ENCODE measurements around the gene PCDHB4.
"Not testable (repeated sequence)": the region's sequence is repeated elsewhere in the genome, so short reads cannot be mapped to it uniquely, and the experiment has no call there.

The PCDHB4 gene

GRCh38 chr5:141121563-141121962, at the start of gene PCDHB4:
TSS of gene PCDHB4 (plus strand) at chr5:141121818. CDS start at chr5:141121999, 181 bp downstream.
- TF ChIP-seq, protein P1, sequence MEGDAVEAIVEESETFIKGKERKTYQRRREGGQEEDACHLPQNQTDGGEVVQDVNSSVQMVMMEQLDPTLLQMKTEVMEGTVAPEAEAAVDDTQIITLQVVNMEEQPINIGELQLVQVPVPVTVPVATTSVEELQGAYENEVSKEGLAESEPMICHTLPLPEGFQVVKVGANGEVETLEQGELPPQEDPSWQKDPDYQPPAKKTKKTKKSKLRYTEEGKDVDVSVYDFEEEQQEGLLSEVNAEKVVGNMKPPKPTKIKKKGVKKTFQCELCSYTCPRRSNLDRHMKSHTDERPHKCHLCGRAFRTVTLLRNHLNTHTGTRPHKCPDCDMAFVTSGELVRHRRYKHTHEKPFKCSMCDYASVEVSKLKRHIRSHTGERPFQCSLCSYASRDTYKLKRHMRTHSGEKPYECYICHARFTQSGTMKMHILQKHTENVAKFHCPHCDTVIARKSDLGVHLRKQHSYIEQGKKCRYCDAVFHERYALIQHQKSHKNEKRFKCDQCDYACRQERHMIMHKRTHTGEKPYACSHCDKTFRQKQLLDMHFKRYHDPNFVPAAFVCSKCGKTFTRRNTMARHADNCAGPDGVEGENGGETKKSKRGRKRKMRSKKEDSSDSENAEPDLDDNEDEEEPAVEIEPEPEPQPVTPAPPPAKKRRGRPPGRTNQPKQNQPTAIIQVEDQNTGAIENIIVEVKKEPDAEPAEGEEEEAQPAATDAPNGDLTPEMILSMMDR (conservative IDR thresholded peaks at IDR 0.05; ENCODE audit: low read depth, low read length): no peak
- no peak for DNase-seq (ENCODE audit: low read depth)
- no peak within 1 kb of the TSS for H3K4me3 ChIP-seq (ENCODE audit: low read length)

GRCh38 chr5:141077826-141078225, 43.8 kb upstream of the PCDHB4 start:
- TF ChIP-seq, protein P1 (conservative IDR thresholded peaks at IDR 0.05; ENCODE audit: low read depth, low read length): no peak
- DNase-seq (ENCODE audit: low read depth): no peak
- no peak overlapping the region for H3K4me3 ChIP-seq (ENCODE audit: low read length)

- H3K4me3 ChIP-seq (ENCODE audit: low read length): no peak overlapping the region
- TF ChIP-seq, protein P1 (conservative IDR thresholded peaks at IDR 0.05; ENCODE audit: low read depth, low read length): no peak
- DNase-seq (ENCODE audit: low read depth): no peak
Observed at GRCh38 chr5:141082228-141082627, 39.4 kb upstream of the PCDHB4 start.

DNA sequence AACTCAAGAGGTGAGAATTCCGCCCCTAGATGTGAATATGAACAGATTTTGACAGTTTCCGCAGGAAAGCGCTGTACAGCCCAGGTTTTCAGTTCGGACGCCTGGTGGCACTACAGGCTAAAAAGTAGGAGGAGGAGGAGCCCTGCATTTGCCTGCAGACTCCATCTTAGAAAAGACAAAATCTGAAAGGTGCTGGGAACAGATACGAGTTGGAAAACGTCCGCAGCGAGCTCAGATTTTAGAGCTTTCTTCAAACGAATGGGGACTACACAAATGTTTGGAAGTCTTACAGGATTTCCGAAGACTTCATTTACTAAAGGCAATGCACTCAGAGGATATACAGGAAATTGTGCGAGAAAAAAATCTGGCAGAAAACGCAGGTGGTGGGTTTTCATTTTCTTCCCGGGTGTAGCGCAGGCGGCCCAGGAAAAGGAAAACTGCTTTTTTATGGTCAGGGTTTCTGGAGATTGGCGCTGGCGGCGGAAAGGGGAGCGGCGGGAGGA, 37.1 kb upstream of the PCDHB4 start:
- H3K4me3 ChIP-seq (ENCODE audit: low read length): peak overlapping the region; percentile 21
- TF ChIP-seq, protein P1 (conservative IDR thresholded peaks at IDR 0.05; ENCODE audit: low read depth, low read length): no peak
- DNase-seq (ENCODE audit: low read depth): no peak

DNA sequence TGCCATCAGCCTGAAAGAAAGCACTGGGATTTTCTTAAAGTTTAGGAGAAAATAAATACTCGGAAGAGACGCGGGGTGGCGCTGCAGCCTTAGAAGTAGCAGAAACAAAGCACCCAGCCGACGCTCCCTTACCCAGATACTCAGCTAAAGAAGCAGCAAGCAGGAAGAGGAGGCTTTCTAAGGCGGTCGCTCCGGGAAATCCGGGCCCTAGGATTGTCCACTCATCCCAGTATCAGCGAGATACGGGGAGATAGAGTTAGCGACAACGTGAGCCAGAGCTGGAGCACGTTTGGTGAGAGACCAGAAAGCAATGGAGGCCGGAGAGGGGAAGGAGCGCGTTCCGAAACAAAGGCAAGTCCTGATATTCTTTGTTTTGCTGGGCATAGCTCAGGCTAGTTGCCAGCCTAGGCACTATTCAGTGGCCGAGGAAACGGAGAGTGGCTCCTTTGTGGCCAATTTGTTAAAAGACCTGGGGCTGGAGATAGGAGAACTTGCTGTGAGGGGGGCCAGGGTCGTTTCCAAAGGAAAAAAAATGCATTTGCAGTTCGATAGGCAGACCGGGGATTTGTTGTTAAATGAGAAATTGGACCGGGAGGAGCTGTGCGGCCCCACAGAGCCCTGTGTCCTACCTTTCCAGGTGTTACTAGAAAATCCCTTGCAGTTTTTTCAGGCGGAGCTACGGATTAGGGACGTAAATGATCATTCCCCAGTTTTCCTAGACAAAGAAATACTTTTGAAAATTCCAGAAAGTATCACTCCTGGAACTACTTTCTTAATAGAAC, 26.9 kb upstream of the PCDHB4 start, which contains the start of gene PCDHB2:
PCDHB2 (plus strand) TSS at position 135 of the 782 bp plus-strand sequence; CDS start at position 311, 176 bp downstream.
- H3K4me3 ChIP-seq (ENCODE audit: low read length): no peak within 1 kb of the TSS
- no peak for DNase-seq (ENCODE audit: low read depth)
- TF ChIP-seq, protein P1 (conservative IDR thresholded peaks at IDR 0.05; ENCODE audit: low read depth, low read length): no peak

DNA sequence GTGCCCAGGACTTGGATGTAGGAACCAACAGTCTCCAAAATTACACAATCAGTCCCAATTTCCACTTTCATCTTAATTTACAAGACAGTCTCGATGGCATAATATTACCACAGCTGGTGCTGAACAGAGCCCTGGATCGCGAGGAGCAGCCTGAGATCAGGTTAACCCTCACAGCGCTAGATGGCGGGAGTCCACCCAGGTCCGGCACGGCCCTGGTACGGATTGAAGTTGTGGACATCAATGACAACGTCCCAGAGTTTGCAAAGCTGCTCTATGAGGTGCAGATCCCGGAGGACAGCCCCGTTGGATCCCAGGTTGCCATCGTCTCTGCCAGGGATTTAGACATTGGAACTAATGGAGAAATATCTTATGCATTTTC, 26.4 kb upstream of the PCDHB4 start:
- TF ChIP-seq, protein P1 (conservative IDR thresholded peaks at IDR 0.05; ENCODE audit: low read depth, low read length): no peak
- H3K4me3 ChIP-seq (ENCODE audit: low read length): no peak overlapping the region
- DNase-seq (ENCODE audit: low read depth): no peak

DNA sequence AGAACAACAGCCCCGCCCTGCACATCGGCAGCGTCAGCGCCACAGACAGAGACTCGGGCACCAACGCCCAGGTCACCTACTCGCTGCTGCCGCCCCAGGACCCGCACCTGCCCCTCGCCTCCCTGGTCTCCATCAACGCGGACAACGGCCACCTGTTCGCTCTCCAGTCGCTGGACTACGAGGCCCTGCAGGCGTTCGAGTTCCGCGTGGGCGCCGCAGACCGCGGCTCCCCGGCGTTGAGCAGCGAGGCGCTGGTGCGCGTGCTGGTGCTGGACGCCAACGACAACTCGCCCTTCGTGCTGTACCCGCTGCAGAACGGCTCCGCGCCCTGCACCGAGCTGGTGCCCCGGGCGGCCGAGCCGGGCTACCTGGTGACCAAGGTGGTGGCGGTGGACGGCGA, 25.4 kb upstream of the PCDHB4 start:
- DNase-seq (ENCODE audit: low read depth); H3K4me3 ChIP-seq (ENCODE audit: low read length): not testable (repeated sequence)

GRCh38 chr5:141096586-141096985, 25.0 kb upstream of the PCDHB4 start:
- not testable (repeated sequence) for DNase-seq (ENCODE audit: low read depth); H3K4me3 ChIP-seq (ENCODE audit: low read length)
